ENCODE measurements around the gene SKA3. TPM values are rescaled to one million over a fixed set of nuclear protein-coding genes. Genes with fewer than 3 reads are reported as not detected.
"Not testable (repeated sequence)": the region's sequence is repeated elsewhere in the genome, so short reads cannot be mapped to it uniquely, and the experiment has no call there.

Gene SKA3
- total RNA-seq, 1 donor from 2014 or later = 5.4 TPM

DNA sequence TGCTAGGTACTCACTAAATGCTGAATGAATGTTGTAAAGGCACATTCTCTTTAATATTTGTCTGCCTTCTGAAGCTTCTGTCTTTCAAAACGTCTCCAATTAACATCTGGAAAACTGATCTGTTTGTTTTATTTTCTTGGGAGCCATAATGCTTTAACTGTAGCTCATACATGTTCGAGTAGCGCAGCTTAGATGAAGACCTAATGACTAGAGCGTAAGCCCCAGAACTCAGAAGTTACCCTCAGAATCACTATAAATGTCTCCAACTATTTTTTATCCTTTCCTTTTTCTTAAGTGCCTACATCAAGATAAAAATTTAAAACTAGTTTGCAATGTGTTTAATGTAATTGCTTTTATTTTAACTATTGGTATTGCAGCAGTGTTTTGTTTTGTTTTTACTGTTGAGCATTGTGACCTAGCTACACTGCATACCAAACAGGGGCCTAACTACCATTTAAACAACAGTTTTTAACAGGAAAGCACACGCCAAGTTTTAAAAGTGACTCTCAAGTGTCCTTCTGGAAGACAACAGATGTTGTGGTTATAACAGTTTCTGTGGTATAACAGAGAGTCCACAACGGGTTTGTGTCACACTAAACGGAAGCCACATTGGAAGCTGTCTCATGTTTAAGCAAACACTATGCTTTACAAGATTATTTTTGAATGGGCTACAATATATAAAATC lies 42.1 kb upstream of the SKA3 start:
- no peaks in the 10 kb centered on the region for H3K9me3 ChIP-seq
- intact Hi-C loops (cut with DNase I) = no loop called here
- H3K4me3 ChIP-seq = no peak overlapping the region
- no peaks in the 10 kb centered on the region for H3K4me1 ChIP-seq
- H3K36me3 ChIP-seq = no peaks in the 10 kb centered on the region
- DNase-seq (ENCODE audit: extremely low spot score in 2 of 2) = no peak
- H3K27me3 ChIP-seq = no peaks in the 10 kb centered on the region
- H3K27ac ChIP-seq = no peak overlapping the region
- TF ChIP-seq POLR2A (IDR thresholded peaks at IDR 0.05) = no peak
- no peak for TF ChIP-seq POLR2AphosphoS5 (IDR thresholded peaks at IDR 0.05; ENCODE audit: insufficient read depth in 1 of 2, low read depth in 1 of 2)
- TF ChIP-seq, protein P1, sequence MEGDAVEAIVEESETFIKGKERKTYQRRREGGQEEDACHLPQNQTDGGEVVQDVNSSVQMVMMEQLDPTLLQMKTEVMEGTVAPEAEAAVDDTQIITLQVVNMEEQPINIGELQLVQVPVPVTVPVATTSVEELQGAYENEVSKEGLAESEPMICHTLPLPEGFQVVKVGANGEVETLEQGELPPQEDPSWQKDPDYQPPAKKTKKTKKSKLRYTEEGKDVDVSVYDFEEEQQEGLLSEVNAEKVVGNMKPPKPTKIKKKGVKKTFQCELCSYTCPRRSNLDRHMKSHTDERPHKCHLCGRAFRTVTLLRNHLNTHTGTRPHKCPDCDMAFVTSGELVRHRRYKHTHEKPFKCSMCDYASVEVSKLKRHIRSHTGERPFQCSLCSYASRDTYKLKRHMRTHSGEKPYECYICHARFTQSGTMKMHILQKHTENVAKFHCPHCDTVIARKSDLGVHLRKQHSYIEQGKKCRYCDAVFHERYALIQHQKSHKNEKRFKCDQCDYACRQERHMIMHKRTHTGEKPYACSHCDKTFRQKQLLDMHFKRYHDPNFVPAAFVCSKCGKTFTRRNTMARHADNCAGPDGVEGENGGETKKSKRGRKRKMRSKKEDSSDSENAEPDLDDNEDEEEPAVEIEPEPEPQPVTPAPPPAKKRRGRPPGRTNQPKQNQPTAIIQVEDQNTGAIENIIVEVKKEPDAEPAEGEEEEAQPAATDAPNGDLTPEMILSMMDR (IDR thresholded peaks at IDR 0.05) = no peak

DNA sequence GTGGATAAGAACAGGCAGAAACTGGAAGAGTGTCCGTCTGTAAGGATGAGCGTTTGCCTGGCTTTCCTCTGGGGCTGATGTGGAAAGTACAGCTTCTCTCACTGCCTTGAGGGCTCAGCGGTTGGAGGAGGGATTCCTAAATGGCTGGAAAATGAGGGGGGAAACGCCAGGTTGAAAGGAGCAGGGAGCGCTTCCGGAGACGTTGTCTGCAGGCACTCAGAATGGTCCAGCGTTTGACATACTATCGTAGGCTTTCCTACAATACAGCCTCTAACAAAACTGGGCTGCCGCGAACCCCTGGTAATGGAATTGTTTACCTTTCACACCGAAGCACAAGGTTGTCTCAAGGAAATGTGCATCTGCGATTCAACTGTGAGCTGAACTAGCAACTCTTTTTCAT lies 40.0 kb upstream of the SKA3 start:
- Histone ChIP-seq H3K4me1 (no peaks in the 10 kb centered on the region), H3K27me3 (no peaks in the 10 kb centered on the region), H3K9me3 (no peaks in the 10 kb centered on the region), H3K27ac (no peak overlapping the region), H3K4me3 (no peak overlapping the region), H3K36me3 (no peaks in the 10 kb centered on the region)
- DNase-seq (ENCODE audit: extremely low spot score in 2 of 2) = no peak
- TF ChIP-seq POLR2A (IDR thresholded peaks at IDR 0.05) = no peak
- no peak for TF ChIP-seq POLR2AphosphoS5 (IDR thresholded peaks at IDR 0.05; ENCODE audit: insufficient read depth in 1 of 2, low read depth in 1 of 2)
- TF ChIP-seq, protein P1 (IDR thresholded peaks at IDR 0.05) = no peak
- intact Hi-C loops (cut with DNase I) = no loop called here

DNA sequence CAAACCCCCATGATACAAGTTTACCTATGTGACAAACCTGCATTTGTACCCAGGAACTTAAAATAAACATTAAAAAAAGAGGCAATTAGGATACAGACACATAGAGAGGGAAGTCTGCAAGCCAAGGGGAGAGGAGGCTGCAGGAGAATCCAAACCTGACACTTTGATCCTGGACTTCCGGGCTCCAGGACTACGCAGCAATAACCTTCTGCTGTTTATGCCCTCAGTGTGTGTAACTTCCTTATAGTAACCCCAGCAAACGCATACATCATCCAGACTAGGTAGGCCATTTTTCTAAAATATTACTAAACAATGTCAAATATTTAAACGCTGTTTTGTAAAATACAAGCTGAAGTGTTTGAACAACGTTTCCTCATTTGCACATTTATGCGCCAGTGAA lies 39.1 kb upstream of the SKA3 start:
- H3K36me3 ChIP-seq; H3K4me3 ChIP-seq; DNase-seq (ENCODE audit: extremely low spot score in 2 of 2); H3K27ac ChIP-seq; H3K27me3 ChIP-seq; intact Hi-C loops (cut with DNase I); H3K9me3 ChIP-seq; H3K4me1 ChIP-seq: not testable (repeated sequence)

DNA sequence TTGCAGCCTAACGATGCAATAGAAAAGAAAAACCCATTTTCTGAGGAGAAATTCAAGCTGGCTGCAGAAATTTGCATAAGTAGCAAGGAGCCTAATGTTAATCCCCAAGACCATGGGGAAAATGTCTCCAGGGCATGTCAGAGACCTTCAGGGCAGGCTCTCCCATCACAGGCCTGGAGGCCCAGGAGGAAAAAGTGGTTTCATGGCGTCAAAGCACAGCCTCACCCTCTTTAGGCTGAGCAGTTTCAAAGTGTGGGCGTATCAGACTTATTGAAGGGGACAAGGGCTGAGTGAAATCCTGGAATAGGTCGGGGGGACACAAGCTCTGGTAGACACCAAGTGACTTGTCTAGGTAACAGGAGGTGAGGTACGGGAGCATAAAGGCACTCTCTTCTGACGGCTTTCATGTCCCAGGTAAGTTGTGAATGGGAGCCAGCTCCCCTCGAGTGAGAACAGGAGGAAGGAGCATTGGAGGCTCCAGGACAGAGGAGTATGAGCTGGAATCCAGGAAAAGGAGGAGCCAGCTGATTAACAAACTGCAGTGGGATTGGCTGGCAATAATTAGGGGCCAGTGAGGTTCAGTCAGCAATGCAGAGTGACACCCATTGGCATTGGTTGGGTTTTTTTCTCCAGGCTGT lies 35.9 kb upstream of the SKA3 start:
- TF ChIP-seq POLR2AphosphoS5 (IDR thresholded peaks at IDR 0.05; ENCODE audit: insufficient read depth in 1 of 2, low read depth in 1 of 2) (no peak), POLR2A (IDR thresholded peaks at IDR 0.05) (no peak)
- TF ChIP-seq, protein P1 (IDR thresholded peaks at IDR 0.05) = no peak
- intact Hi-C loops (cut with DNase I) = no loop called here

DNA sequence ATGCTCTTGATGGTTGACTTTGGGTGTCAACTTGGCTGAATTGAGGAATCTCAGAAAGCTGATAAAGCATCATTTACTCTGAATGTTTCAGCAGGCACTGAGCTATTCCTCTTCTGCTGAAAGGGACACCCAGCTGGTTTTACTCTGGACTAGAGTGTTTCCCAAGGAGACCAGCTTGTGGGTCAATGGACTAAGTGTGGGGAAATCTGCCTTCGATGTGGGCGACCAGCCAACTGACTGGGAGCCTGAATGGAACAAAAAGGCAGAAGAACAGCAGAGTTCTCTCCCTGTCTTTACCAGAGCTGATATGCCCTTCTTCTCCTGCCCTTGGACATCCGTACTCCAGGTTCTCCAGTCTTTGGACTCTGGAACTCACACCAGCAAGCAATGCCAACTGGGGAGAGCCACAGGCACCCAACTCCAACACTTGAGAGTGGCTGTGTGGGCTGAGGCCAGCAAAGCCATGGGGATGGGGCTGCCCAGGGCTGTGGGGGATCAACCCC lies 32.4 kb upstream of the SKA3 start:
- intact Hi-C loops (cut with DNase I) = no loop called here
- Histone ChIP-seq H3K4me3 (no peak overlapping the region), H3K27me3 (no peaks in the 10 kb centered on the region), H3K9me3 (no peaks in the 10 kb centered on the region), H3K4me1 (no peaks in the 10 kb centered on the region), H3K36me3 (no peaks in the 10 kb centered on the region), H3K27ac (no peak overlapping the region)
- DNase-seq (ENCODE audit: extremely low spot score in 2 of 2) = no peak
- TF ChIP-seq, protein P1 (IDR thresholded peaks at IDR 0.05) = no peak
- no peak for TF ChIP-seq POLR2A (IDR thresholded peaks at IDR 0.05)

More for the DNA sequence above, 35.9 kb upstream of the SKA3 start:
- no peaks in the 10 kb centered on the region for H3K9me3 ChIP-seq
- no peak overlapping the region for H3K27ac ChIP-seq
- no peak overlapping the region for H3K4me3 ChIP-seq
- no peak for DNase-seq (ENCODE audit: extremely low spot score in 2 of 2)
- no peaks in the 10 kb centered on the region for H3K36me3 ChIP-seq
- no peaks in the 10 kb centered on the region for H3K4me1 ChIP-seq
- no peaks in the 10 kb centered on the region for H3K27me3 ChIP-seq
